Thyroid gland (tissue), 4 donors: Measurements from ENCODE around the gene ELP6. TPM values are rescaled to one million over a fixed set of nuclear protein-coding genes. Genes with fewer than 3 reads are reported as not detected.
"Not testable (repeated sequence)": the region's sequence is repeated elsewhere in the genome, so short reads cannot be mapped to it uniquely, and the experiment has no call there.

Source experiments
- DNase-seq, 2 donors: peaks; one replicate each; pipeline ENCODE4 v3.0.0-alpha.2; 2019
- H3K27ac ChIP-seq, 3 donors: fragments of 200-600 bp; sonication (generic); 1 replicate in 2 of 3; 2 replicates in 1 of 3; pipeline ENCODE4 v1.5.1; 2016 to 2019; ENCODE audit warnings: mild to moderate bottlenecking in 1 of 3, moderate library complexity in 1 of 3
- H3K27me3 ChIP-seq: fragments of 200-600 bp; sonication (generic); one replicate; pipeline ENCODE4 v1.5.1; 2019
- H3K36me3 ChIP-seq, 2 donors: fragments of 200-600 bp; sonication (generic); one replicate each; pipeline ENCODE4 v1.5.1; 2016 to 2019
- H3K4me1 ChIP-seq, 2 donors: fragments of 200-600 bp; sonication (generic); one replicate each; pipeline ENCODE4 v1.5.1; 2017 to 2019
- H3K4me3 ChIP-seq, 3 donors: fragments of 200-600 bp; sonication (generic); replicated peaks in 1 of 3; 1 replicate in 2 of 3; 2 replicates in 1 of 3; pipeline ENCODE4 v1.5.1; 2016; ENCODE audit warnings: mild to moderate bottlenecking in 1 of 3
- H3K9me3 ChIP-seq: fragments of 200-600 bp; sonication (generic); one replicate; pipeline ENCODE4 v1.5.1; 2017
- POLR2A ChIP-seq, 2 donors: fragments of 450-650 bp; IDR thresholded peaks; one replicate each; pipeline ENCODE4 v1.6.1; 2017; ENCODE audit warnings: antibody characterized with exemption in 2 of 2, mild to moderate bottlenecking in 2 of 2, moderate library complexity in 1 of 2
- WGBS, 2 donors: methylation state at CpG; one replicate each; pipeline ENCODE4 v1.1.5; 2017; 5-methylcytosine and 5-hydroxymethylcytosine counted together
- intact Hi-C: fragments of 100-400 bp; cut with DNase I; formaldehyde crosslinking; loops from one replicate; pipeline ENCODE4 v1.15.1; 2023
- total RNA-seq, 4 donors: library from RNA; depleted of rRNA; stranded (reverse); fragments of >200 nt; gene quantifications; one replicate each; pipeline ENCODE4 v1.2.3, GENCODE V29; 2016
- TF ChIP-seq, protein P1 (sequence below), 6 experiments: fragments of 200-600 bp in 3 of 6; fragments of 450-650 bp in 3 of 6; sonication (generic) in 3 of 6; IDR thresholded peaks; one replicate each; pipeline ENCODE4 v1.5.1; 2016 to 2019; ENCODE audit warnings: antibody characterized with exemption in 6 of 6, mild to moderate bottlenecking in 2 of 6, inconsistent platforms in 1 of 6, moderate library complexity in 1 of 6

The ELP6 gene
- total RNA-seq, 4 donors from 2014 or later, result 25.3 to 42.7 (median 35.5) TPM

DNA sequence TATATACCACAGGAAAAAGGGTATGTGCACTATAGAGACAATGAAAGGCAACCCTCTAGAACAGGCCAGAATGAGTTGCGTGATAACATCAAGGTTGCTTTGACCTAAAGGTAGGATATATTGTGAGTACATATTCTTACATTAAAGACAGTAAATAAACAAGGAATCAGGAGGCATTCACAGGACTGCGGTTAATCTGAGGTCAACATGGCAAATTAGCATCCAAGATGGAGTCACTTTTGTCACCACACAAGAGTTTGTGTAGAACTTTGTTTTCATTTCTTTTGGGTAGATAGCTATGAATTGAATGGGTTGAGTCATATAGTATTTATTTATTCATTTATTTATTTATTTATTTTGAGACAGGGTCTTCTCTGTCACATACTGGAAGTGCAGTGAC is 26.2 kb downstream of the ELP6 start:
- H3K4me1 ChIP-seq, result peaks cover 0 to 3% of the 10 kb centered on the region in 2 donors
- intact Hi-C loops, result no loop called here
- no peaks in the 10 kb centered on the region for H3K9me3 ChIP-seq
- H3K36me3 ChIP-seq, result no peaks in the 10 kb centered on the region
- no peak overlapping the region for H3K27ac ChIP-seq
- 97 to 99% methylated on average over 2 of the region's 2 CpGs for WGBS, 2 donors
- H3K4me3 ChIP-seq, result no peak overlapping the region
- no peak for TF ChIP-seq POLR2A (IDR thresholded peaks at IDR 0.05)
- TF ChIP-seq, protein P1, sequence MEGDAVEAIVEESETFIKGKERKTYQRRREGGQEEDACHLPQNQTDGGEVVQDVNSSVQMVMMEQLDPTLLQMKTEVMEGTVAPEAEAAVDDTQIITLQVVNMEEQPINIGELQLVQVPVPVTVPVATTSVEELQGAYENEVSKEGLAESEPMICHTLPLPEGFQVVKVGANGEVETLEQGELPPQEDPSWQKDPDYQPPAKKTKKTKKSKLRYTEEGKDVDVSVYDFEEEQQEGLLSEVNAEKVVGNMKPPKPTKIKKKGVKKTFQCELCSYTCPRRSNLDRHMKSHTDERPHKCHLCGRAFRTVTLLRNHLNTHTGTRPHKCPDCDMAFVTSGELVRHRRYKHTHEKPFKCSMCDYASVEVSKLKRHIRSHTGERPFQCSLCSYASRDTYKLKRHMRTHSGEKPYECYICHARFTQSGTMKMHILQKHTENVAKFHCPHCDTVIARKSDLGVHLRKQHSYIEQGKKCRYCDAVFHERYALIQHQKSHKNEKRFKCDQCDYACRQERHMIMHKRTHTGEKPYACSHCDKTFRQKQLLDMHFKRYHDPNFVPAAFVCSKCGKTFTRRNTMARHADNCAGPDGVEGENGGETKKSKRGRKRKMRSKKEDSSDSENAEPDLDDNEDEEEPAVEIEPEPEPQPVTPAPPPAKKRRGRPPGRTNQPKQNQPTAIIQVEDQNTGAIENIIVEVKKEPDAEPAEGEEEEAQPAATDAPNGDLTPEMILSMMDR (IDR thresholded peaks at IDR 0.05), result no peak
- no peaks in the 10 kb centered on the region for H3K27me3 ChIP-seq
- no peak for DNase-seq

DNA sequence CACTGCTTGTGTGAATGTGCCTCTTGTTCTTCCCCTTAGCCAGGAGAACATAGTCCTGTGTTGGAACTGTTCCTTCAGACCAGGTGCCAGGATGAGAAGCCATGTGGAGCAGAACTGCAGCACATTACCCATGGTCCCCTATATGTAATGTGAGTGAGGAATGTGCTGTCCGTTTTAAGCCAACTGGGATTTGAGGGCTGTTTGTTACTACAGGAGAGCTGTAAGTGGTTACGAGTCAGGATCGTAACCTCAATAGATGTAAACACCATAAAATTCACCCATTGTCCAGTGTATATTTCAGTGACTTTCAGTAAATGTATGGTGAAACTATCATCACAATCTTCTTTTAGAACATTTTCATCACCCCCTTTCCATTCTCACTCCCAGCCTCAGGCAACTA is 27.7 kb downstream of the ELP6 start:
- peaks cover 0 to 3% of the 10 kb centered on the region in 2 donors for H3K4me1 ChIP-seq

DNA sequence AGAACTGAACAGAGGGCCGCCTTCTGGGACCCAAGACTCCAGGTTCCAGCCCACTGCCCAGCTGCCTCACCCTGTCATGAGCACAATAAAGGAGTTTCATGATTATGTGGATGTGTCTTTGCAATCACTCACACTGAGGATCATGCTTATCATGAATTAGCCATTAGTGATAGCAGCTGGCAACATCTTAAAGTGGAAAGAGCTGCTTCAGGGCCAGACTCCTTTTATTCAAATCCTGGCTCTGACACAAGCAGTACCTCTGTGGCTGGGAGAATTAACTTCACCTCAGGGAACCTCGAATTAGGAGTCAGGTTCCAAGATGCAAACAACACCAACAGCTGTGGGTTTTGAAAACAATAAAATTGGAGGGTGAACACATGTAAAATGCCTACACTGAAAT is 31.1 kb downstream of the ELP6 start:
- 55 to 68% methylated on average over 2 of the region's 2 CpGs for WGBS, 2 donors
- Histone ChIP-seq H3K9me3 (no peaks in the 10 kb centered on the region), H3K4me1 (peaks cover 6 to 14% of the 10 kb centered on the region in 2 donors), H3K4me3 (no peak overlapping the region), H3K27me3 (no peaks in the 10 kb centered on the region), H3K27ac (no peak overlapping the region), H3K36me3 (no peaks in the 10 kb centered on the region)
- intact Hi-C loops, result no loop called here
- no peak for TF ChIP-seq POLR2A (IDR thresholded peaks at IDR 0.05)
- TF ChIP-seq, protein P1 (IDR thresholded peaks at IDR 0.05), result no peak
- DNase-seq, result no peak

More for the DNA sequence above, 27.7 kb downstream of the ELP6 start:
- no peaks in the 10 kb centered on the region for H3K27me3 ChIP-seq
- intact Hi-C loops, result no loop called here
- H3K4me3 ChIP-seq, result no peak overlapping the region
- peak; percentile 20 to 34 for DNase-seq
- WGBS, 2 donors, result 64 to 69% methylated on average over 3 of the region's 3 CpGs
- TF ChIP-seq POLR2A (IDR thresholded peaks at IDR 0.05), result no peak
- TF ChIP-seq, protein P1 (IDR thresholded peaks at IDR 0.05), result no peak
- H3K36me3 ChIP-seq, result no peaks in the 10 kb centered on the region
- no peaks in the 10 kb centered on the region for H3K9me3 ChIP-seq
- H3K27ac ChIP-seq, result no peak overlapping the region

DNA sequence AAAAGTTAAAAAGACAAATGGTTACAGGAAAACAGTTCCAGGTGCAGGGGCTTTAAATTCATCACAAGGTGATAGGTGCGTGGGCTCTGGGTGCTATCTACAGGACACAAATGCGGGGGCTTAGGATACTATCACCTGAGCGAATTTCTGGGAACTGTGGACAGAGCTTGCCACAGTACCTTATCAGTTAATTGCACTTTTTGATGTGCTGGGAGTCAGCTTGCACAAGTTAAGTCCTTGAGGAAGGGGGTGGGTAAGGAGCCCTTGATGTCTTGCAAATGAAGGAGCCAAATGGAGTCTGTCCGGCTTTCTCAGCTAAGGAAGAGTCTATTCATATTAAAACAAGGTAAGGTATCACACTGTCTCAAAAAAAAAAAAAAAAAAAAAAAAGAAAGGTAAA is 31.7 kb downstream of the ELP6 start:
- H3K9me3 ChIP-seq, H3K27ac ChIP-seq, H3K4me3 ChIP-seq, intact Hi-C loops, H3K27me3 ChIP-seq, H3K36me3 ChIP-seq, DNase-seq: not testable (repeated sequence)
- H3K4me1 ChIP-seq, result peaks cover 7 to 20% of the 10 kb centered on the region in 2 donors
- 55 to 59% methylated on average over 4 of the region's 4 CpGs for WGBS, 2 donors

DNA sequence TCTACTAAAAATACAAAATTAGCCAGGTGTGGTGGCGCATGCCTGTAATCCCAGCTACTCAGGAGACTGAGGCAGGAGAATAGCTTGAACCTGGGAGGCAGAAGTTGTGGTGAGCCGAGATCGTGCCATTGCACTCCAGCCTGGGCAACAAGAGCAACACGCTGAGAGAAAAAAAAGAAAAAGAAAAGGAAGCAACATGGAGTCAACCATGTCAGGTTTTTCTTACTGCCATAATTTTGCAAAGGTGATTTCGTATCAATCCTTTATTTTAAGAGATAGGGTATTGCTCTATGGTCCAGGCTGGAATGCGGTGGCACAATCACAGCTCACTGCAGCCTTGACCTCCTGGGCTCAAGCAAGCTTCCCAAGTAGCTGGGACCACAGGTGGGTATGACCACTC is 33.2 kb downstream of the ELP6 start:
- H3K9me3 ChIP-seq, H3K4me3 ChIP-seq, intact Hi-C loops, H3K36me3 ChIP-seq, H3K27ac ChIP-seq, DNase-seq, H3K27me3 ChIP-seq: not testable (repeated sequence)
- peaks cover 15 to 23% of the 10 kb centered on the region in 2 donors for H3K4me1 ChIP-seq
- 95 to 97% methylated on average over 6 of the region's 6 CpGs for WGBS, 2 donors

DNA sequence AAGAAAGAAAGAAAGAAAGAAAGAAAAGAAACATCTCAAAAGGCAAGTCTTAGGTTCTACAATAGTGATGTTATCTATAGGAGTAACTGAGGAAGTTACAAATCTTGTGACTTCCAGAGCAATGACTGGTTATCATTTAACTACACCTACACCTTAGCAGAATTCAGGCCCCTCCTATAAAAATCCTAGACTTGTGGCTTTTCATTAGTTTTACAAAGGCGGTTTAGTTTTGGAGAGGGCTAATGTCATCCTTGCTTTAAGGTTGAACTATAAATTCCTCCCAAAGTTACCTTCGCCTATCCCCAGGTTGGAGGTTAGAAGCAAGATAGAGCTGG is 33.7 kb downstream of the ELP6 start:
- H3K4me1 ChIP-seq, result peaks cover 15 to 24% of the 10 kb centered on the region in 2 donors
- H3K4me3 ChIP-seq, result no peak overlapping the region
- no peak for DNase-seq
- no peaks in the 10 kb centered on the region for H3K9me3 ChIP-seq
- WGBS, 2 donors, result 97 to 98% methylated on average over 2 of the region's 2 CpGs
- H3K36me3 ChIP-seq, result no peaks in the 10 kb centered on the region
- TF ChIP-seq, protein P1 (IDR thresholded peaks at IDR 0.05), result no peak
- TF ChIP-seq POLR2A (IDR thresholded peaks at IDR 0.05), result no peak
- no peaks in the 10 kb centered on the region for H3K27me3 ChIP-seq
- H3K27ac ChIP-seq, result no peak overlapping the region
- intact Hi-C loops, result no loop called here
